ENCODE data around the gene ARID4B.
A peak's percentile ranks its signal among the peaks of the same experiment; 100 is the strongest.
"Not testable (repeated sequence)": the region's sequence is repeated elsewhere in the genome, so short reads cannot be mapped to it uniquely, and the experiment has no call there.

ARID4B gene

GRCh38 chr1:235268379-235269125 lies 59.4 kb downstream of the ARID4B start:
- DNase-seq (ENCODE audit: low spot score) = no peak

- DNase-seq (ENCODE audit: low spot score) = no peak
Observed at GRCh38 chr1:235266967-235267366, 61.0 kb downstream of the ARID4B start.

GRCh38 chr1:235266325-235266724 lies 61.7 kb downstream of the ARID4B start:
- DNase-seq (ENCODE audit: low spot score) = no peak

GRCh38 chr1:235265900-235266299 lies 62.1 kb downstream of the ARID4B start:
- no peak for DNase-seq (ENCODE audit: low spot score)

- no peak for DNase-seq (ENCODE audit: low spot score)
Observed at GRCh38 chr1:235264327-235264726, 63.7 kb downstream of the ARID4B start.

GRCh38 chr1:235262539-235262938 lies 65.4 kb downstream of the ARID4B start:
- DNase-seq (ENCODE audit: low spot score) = no peak

GRCh38 chr1:235261243-235261642 lies 66.7 kb downstream of the ARID4B start:
- no peak for DNase-seq (ENCODE audit: low spot score)

- DNase-seq (ENCODE audit: low spot score) = peak; percentile 78
Observed at GRCh38 chr1:235259133-235259778, 68.7 kb downstream of the ARID4B start.

GRCh38 chr1:235258068-235258467 lies 69.9 kb downstream of the ARID4B start:
- not testable (repeated sequence) for DNase-seq (ENCODE audit: low spot score)

GRCh38 chr1:235254721-235255120 lies 73.3 kb downstream of the ARID4B start:
- no peak for DNase-seq (ENCODE audit: low spot score)

GRCh38 chr1:235253219-235253962 lies 74.6 kb downstream of the ARID4B start:
- DNase-seq (ENCODE audit: low spot score) = peak; percentile 87

GRCh38 chr1:235250430-235250829 lies 77.5 kb downstream of the ARID4B start:
- DNase-seq (ENCODE audit: low spot score) = no peak

GRCh38 chr1:235246022-235246948 lies 81.7 kb downstream of the ARID4B start:
- DNase-seq (ENCODE audit: low spot score) = no peak

- DNase-seq (ENCODE audit: low spot score) = no peak
Observed at GRCh38 chr1:235244974-235245592, 82.9 kb downstream of the ARID4B start.

GRCh38 chr1:235240960-235241359 lies 87.0 kb downstream of the ARID4B start:
- no peak for DNase-seq (ENCODE audit: low spot score)

GRCh38 chr1:235239851-235240250 lies 88.1 kb downstream of the ARID4B start:
- no peak for DNase-seq (ENCODE audit: low spot score)

GRCh38 chr1:235238558-235238957 lies 89.4 kb downstream of the ARID4B start:
- no peak for DNase-seq (ENCODE audit: low spot score)

- DNase-seq (ENCODE audit: low spot score) = no peak
Observed at GRCh38 chr1:235236128-235236527, 91.9 kb downstream of the ARID4B start.

GRCh38 chr1:235229868-235230267 lies 98.1 kb downstream of the ARID4B start:
- no peak for DNase-seq (ENCODE audit: low spot score)

- DNase-seq (ENCODE audit: low spot score) = no peak
Observed at GRCh38 chr1:235227414-235227813, 100.6 kb downstream of the ARID4B start.

GRCh38 chr1:235226933-235227332 lies 101.0 kb downstream of the ARID4B start:
- DNase-seq (ENCODE audit: low spot score) = no peak
